Panc1 (cell line): ENCODE data around the gene CDK11A.

Source experiments
- CTCF ChIP-seq: fragments of 450-650 bp; IDR thresholded peaks from 2 replicates; pipeline ENCODE4 v1.5.1; 2017; ENCODE audit warnings: mild to moderate bottlenecking
- POLR2AphosphoS5 ChIP-seq: IDR thresholded peaks from 2 replicates; pipeline ENCODE4 v1.6.1; 2012; ENCODE audit warnings: mild to moderate bottlenecking, low read depth, low read length, moderate library complexity
- REST ChIP-seq, 2 experiments: IDR thresholded peaks; 2 replicates each; pipeline ENCODE4 v1.6.1; 2011 to 2012; ENCODE audit warnings: low read depth in 2 of 2, control low read depth in 1 of 2, low read length in 1 of 2, mild to moderate bottlenecking in 1 of 2, moderate library complexity in 1 of 2; ENCODE audit not compliant: insufficient read depth in 1 of 2
- SIN3A ChIP-seq: IDR thresholded peaks from 2 replicates; pipeline ENCODE4 v1.6.1; 2012; ENCODE audit warnings: low read depth, mild to moderate bottlenecking, low read length, moderate library complexity, borderline replicate concordance; ENCODE audit not compliant: insufficient read depth
- TCF7L2 ChIP-seq: IDR thresholded peaks from 2 replicates; pipeline ENCODE4 v1.6.1; 2011; ENCODE audit warnings: mild to moderate bottlenecking, low read depth, low read length, inconsistent platforms

DNA sequence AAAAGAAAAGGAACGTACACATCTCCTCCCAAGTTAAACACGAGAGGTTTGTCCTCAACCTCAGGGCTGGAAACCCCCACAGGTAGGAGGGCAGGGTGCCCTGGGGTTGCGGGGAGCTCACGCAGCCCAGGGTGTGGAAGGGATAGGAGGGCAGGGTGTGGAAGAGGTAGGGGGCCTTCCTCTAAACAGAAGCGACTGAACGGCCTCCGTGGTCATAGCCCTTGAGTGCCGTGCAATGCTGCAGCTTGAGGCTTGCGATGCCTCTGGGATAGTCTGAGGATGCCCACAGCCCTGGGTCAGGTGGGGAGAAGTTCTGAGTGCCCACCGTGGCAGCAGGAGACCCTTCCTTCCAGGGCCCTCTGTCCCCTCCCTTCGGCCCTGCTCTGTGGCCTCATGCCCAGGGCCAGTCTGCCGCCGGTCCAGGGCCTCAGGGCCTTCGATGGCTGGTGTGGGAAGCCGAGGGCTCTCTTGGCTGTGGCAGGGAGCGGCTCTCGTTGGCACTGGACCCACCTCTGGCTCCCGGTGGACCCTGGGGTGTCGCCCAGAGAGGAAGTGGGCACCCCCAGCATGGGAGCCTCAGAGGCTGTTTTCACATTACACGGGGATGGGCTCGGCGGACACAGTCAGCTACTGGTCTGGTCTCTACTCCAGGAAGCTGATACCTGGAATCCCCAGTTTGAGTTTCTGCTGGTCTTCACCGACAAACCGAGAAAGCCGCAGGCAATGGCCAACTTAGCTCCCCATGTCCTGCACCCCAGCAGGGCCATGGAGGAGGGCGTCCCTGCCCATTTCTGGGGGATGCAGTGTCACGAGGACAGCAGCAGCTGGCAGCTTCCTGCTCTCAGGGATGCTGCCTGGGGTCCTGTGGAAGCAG, 59.0 kb downstream of the CDK11A start:
- TF ChIP-seq CTCF (no peak), POLR2AphosphoS5 (no peak), SIN3A (no peak), TCF7L2 (no peak), REST (IDR thresholded peaks at IDR 0.05; ENCODE audit: insufficient read depth in 1 of 2, low read depth in 2 of 2, low read length in 1 of 2) (no peak)
